Liver (tissue), 9 donors: ENCODE data around the gene IFNGR2. TPM values are rescaled to one million over a fixed set of nuclear protein-coding genes. Genes with fewer than 3 reads are reported as not detected.

Source experiments
- DNase-seq: peaks from one replicate; pipeline ENCODE4 v3.0.0-alpha.2; 2017; ENCODE audit warnings: low spot score
- H3K27ac ChIP-seq, 2 donors: one replicate each; pipeline ENCODE4 v1.7.0; 2013; ENCODE audit warnings: inconsistent platforms in 2 of 2, low read length in 2 of 2, control low read depth in 1 of 2, low read depth in 1 of 2, mild to moderate bottlenecking in 1 of 2
- H3K27me3 ChIP-seq, 4 donors: one replicate each; pipeline versions ENCODE4 v1.6.1 to v1.7.0; 2013; ENCODE audit warnings: low read length in 3 of 4, inconsistent platforms in 1 of 4, mild to moderate bottlenecking in 1 of 4, moderate library complexity in 1 of 4; ENCODE audit not compliant: control insufficient read depth in 4 of 4, insufficient read depth in 4 of 4
- H3K36me3 ChIP-seq, 4 donors: one replicate each; pipeline versions ENCODE4 v1.6.1 to v1.7.0; 2013; ENCODE audit warnings: low read length in 3 of 4, mild to moderate bottlenecking in 3 of 4, low read depth in 1 of 4, moderate library complexity in 1 of 4; ENCODE audit not compliant: control insufficient read depth in 4 of 4, insufficient read depth in 3 of 4
- H3K4me1 ChIP-seq, 4 donors: one replicate each; pipeline versions ENCODE4 v1.6.1 to v1.7.0; 2013; ENCODE audit warnings: low read length in 3 of 4, mild to moderate bottlenecking in 3 of 4, moderate library complexity in 1 of 4; ENCODE audit not compliant: control insufficient read depth in 4 of 4, insufficient read depth in 4 of 4
- H3K4me3 ChIP-seq, 3 donors: one replicate each; pipeline versions ENCODE4 v1.6.1 to v1.7.0; 2013; ENCODE audit warnings: low read length in 3 of 3, control low read depth in 1 of 3, low read depth in 1 of 3, mild to moderate bottlenecking in 1 of 3
- H3K9ac ChIP-seq, 2 donors: one replicate each; pipeline ENCODE4 v1.7.0; 2013; ENCODE audit warnings: low read length in 2 of 2, mild to moderate bottlenecking in 2 of 2, moderate library complexity in 2 of 2, control low read depth in 1 of 2, low read depth in 1 of 2
- H3K9me3 ChIP-seq, 4 donors: one replicate each; pipeline versions ENCODE4 v1.6.1 to v1.7.0; 2013; ENCODE audit warnings: low read length in 3 of 4; ENCODE audit not compliant: control insufficient read depth in 4 of 4
- ATF3 ChIP-seq: IDR thresholded peaks from 2 replicates; pipeline ENCODE4 v1.6.1; 2016; ENCODE audit warnings: antibody characterized with exemption
- CTCF ChIP-seq: fragments of 150-350 bp; IDR thresholded peaks from 2 replicates; pipeline ENCODE4 v1.5.1; 2017; ENCODE audit warnings: improper control_type of control experiment, low read depth, low read length; ENCODE audit not compliant: missing input control
- EGR1 ChIP-seq, 2 donors: IDR thresholded peaks; 2 replicates each; pipeline ENCODE4 v1.6.1; 2016 to 2018; ENCODE audit warnings: antibody characterized with exemption in 2 of 2, low read depth in 2 of 2
- FOXA1 ChIP-seq: IDR thresholded peaks from 2 replicates; pipeline ENCODE4 v1.6.1; 2016; ENCODE audit warnings: antibody characterized with exemption
- FOXA2 ChIP-seq: IDR thresholded peaks from 2 replicates; pipeline ENCODE4 v1.6.1; 2016; ENCODE audit warnings: antibody characterized with exemption
- GABPA ChIP-seq, 2 donors: IDR thresholded peaks in 1 of 2; conservative IDR thresholded peaks in 1 of 2; 2 replicates each; pipeline ENCODE4 v1.6.1; 2016; ENCODE audit warnings: antibody characterized with exemption in 2 of 2, mild to moderate bottlenecking in 1 of 2, moderate library complexity in 1 of 2
- HNF4A ChIP-seq, 2 donors: conservative IDR thresholded peaks; 2 replicates each; pipeline ENCODE4 v1.6.1; 2016; ENCODE audit warnings: antibody characterized with exemption in 2 of 2, mild to moderate bottlenecking in 2 of 2
- HNF4G ChIP-seq: IDR thresholded peaks from 2 replicates; pipeline ENCODE4 v1.6.1; 2016; ENCODE audit warnings: antibody characterized with exemption
- JUND ChIP-seq, 2 donors: IDR thresholded peaks; 2 replicates each; pipeline ENCODE4 v1.6.1; 2016; ENCODE audit warnings: antibody characterized with exemption in 2 of 2
- MAX ChIP-seq: IDR thresholded peaks from 2 replicates; pipeline ENCODE4 v1.6.1; 2016; ENCODE audit warnings: antibody characterized with exemption
- NR2F2 ChIP-seq: IDR thresholded peaks from 2 replicates; pipeline ENCODE4 v1.6.1; 2016; ENCODE audit warnings: antibody characterized with exemption
- RAD21 ChIP-seq, 2 donors: IDR thresholded peaks; 2 replicates each; pipeline ENCODE4 v1.6.1; 2016; ENCODE audit warnings: antibody characterized with exemption in 2 of 2, mild to moderate bottlenecking in 2 of 2
- REST ChIP-seq: IDR thresholded peaks from 2 replicates; pipeline ENCODE4 v1.6.1; 2016; ENCODE audit warnings: antibody characterized with exemption, mild to moderate bottlenecking
- RXRA ChIP-seq, 2 donors: IDR thresholded peaks; 2 replicates each; pipeline ENCODE4 v1.6.1; 2017 to 2018; ENCODE audit warnings: antibody characterized with exemption in 2 of 2, mild to moderate bottlenecking in 1 of 2
- SP1 ChIP-seq: IDR thresholded peaks from 2 replicates; pipeline ENCODE4 v1.6.1; 2018; ENCODE audit warnings: antibody characterized with exemption, mild to moderate bottlenecking
- TAF1 ChIP-seq: conservative IDR thresholded peaks from 2 replicates; pipeline ENCODE4 v1.6.1; 2016; ENCODE audit warnings: antibody characterized with exemption, mild to moderate bottlenecking
- YY1 ChIP-seq: IDR thresholded peaks from 2 replicates; pipeline ENCODE4 v1.6.1; 2016; ENCODE audit warnings: antibody characterized with exemption, mild to moderate bottlenecking
- ZBTB33 ChIP-seq: IDR thresholded peaks from 2 replicates; pipeline ENCODE4 v1.6.1; 2016; ENCODE audit warnings: antibody characterized with exemption
- WGBS: extraction: QIAGEN DNeasy Blood & Tissue Kit; methylation state at CpG from one replicate; pipeline ENCODE4 v1.1.7; 2013; 5-methylcytosine and 5-hydroxymethylcytosine counted together
- polyA plus RNA-seq, 2 donors: library from polyadenylated mRNA; stranded (reverse) in 1 of 2; unstranded in 1 of 2; fragments of 200-250 nt in 1 of 2; fragments of >200 nt in 1 of 2; fragmentation: Nextera tagmentation in 1 of 2; extraction: Ambion mirVana in 1 of 2; gene quantifications; one replicate each; pipeline versions ENCODE4 v1.2.1 to v1.2.3, GENCODE V29; 2013 to 2015
- total RNA-seq, 2 donors: library from RNA; depleted of rRNA; stranded (reverse); fragments of >200 nt; gene quantifications; one replicate each; pipeline ENCODE4 v1.2.3, GENCODE V29; 2014
- donor health status: healthy.
- donor health status: healthy.
- donor health status: healthy.
- donor health status: healthy.
- donor health status: healthy.

Gene IFNGR2
- total and polyA plus RNA-seq, 4 donors: 23.0 to 24.3 (median 23.4) TPM

GRCh38 chr21:33374080-33374449 lies 29.1 kb upstream of the IFNGR2 start (continued):
- TF ChIP-seq ZBTB33 (no peak), HNF4G (no peak), FOXA2 (no peak), MAX (no peak)

GRCh38 chr21:33374450-33375096 lies 28.6 kb upstream of the IFNGR2 start:
- Histone ChIP-seq H3K36me3 (no peaks in the 10 kb centered on the region), H3K27me3 (no peaks in the 10 kb centered on the region), H3K27ac (peak overlapping the region; percentile 10 to 42), H3K4me3 (no peak overlapping the region), H3K4me1 (peaks cover 0 to 2% (median 0%) of the 10 kb centered on the region in 4 donors), H3K9me3 (no peaks in the 10 kb centered on the region), H3K9ac (no peak overlapping the region)
- TF ChIP-seq HNF4G: no peak
- no peak for TF ChIP-seq YY1
- no peak for TF ChIP-seq FOXA2
- no peak for TF ChIP-seq HNF4A (conservative IDR thresholded peaks at IDR 0.05)
- TF ChIP-seq SP1: no peak
- no peak for TF ChIP-seq ATF3
- TF ChIP-seq MAX: no peak
- no peak for TF ChIP-seq JUND (IDR thresholded peaks at IDR 0.05)
- TF ChIP-seq REST: no peak
- peak; percentile 84 to 85 for TF ChIP-seq RAD21 (IDR thresholded peaks at IDR 0.05)
- TF ChIP-seq GABPA (IDR thresholded peaks at IDR 0.05 in 1 of 2, conservative IDR thresholded peaks at IDR 0.05 in 1 of 2): no peak
- peak in 1 of 2 donors; percentile 13 for TF ChIP-seq RXRA (IDR thresholded peaks at IDR 0.05)
- TF ChIP-seq FOXA1: no peak
- TF ChIP-seq TAF1: no peak
- no peak for TF ChIP-seq EGR1 (IDR thresholded peaks at IDR 0.05; ENCODE audit: low read depth in 2 of 2)
- no peak for TF ChIP-seq NR2F2
- TF ChIP-seq CTCF: peak; percentile 60
- no peak for TF ChIP-seq ZBTB33
- peak; percentile 45 for DNase-seq
- 15% methylated on average over 4 of the region's 4 CpGs for WGBS
